Mucosa of stomach (tissue), 1 donor: Measurements from ENCODE around the gene THEM4.
"Not testable (repeated sequence)": the region's sequence is repeated elsewhere in the genome, so short reads cannot be mapped to it uniquely, and the experiment has no call there.

Source experiments
- H3K27me3 ChIP-seq: one replicate; pipeline ENCODE4 v1.7.0; 2013; ENCODE audit warnings: mild to moderate bottlenecking, low read length; ENCODE audit not compliant: control insufficient read depth, insufficient read depth
- H3K36me3 ChIP-seq: one replicate; pipeline ENCODE4 v1.7.0; 2013; ENCODE audit warnings: low read length; ENCODE audit not compliant: control insufficient read depth, insufficient read depth
- H3K4me1 ChIP-seq: one replicate; pipeline ENCODE4 v1.7.0; 2013; ENCODE audit warnings: mild to moderate bottlenecking, low read length; ENCODE audit not compliant: control insufficient read depth, insufficient read depth
- H3K4me3 ChIP-seq: one replicate; pipeline ENCODE4 v1.7.0; 2013; ENCODE audit warnings: low read length
- H3K9ac ChIP-seq: one replicate; pipeline ENCODE4 v1.7.0; 2013; ENCODE audit warnings: mild to moderate bottlenecking, low read length, moderate library complexity
- H3K9me3 ChIP-seq: one replicate; pipeline ENCODE4 v1.7.0; 2013; ENCODE audit warnings: mild to moderate bottlenecking, low read length, moderate library complexity; ENCODE audit not compliant: control insufficient read depth
- donor health status: Pancreatic carcinoma.

THEM4 gene

GRCh38 chr1:151862604-151863003, 46.7 kb downstream of the THEM4 start:
- Histone ChIP-seq H3K9me3 (no peaks in the 10 kb centered on the region), H3K4me3 (no peak overlapping the region), H3K27me3 (no peaks in the 10 kb centered on the region), H3K9ac (no peak overlapping the region), H3K36me3 (no peaks in the 10 kb centered on the region), H3K4me1 (no peaks in the 10 kb centered on the region)

- Histone ChIP-seq H3K27me3 (no peaks in the 10 kb centered on the region), H3K9ac (no peak overlapping the region), H3K36me3 (no peaks in the 10 kb centered on the region), H3K4me3 (no peak overlapping the region), H3K4me1 (no peaks in the 10 kb centered on the region), H3K9me3 (no peaks in the 10 kb centered on the region)
Measured at GRCh38 chr1:151860504-151861187, 48.7 kb downstream of the THEM4 start.

- no peak overlapping the region for H3K9ac ChIP-seq
- no peak overlapping the region for H3K4me3 ChIP-seq
- H3K27me3 ChIP-seq, result no peaks in the 10 kb centered on the region
- H3K9me3 ChIP-seq, result no peaks in the 10 kb centered on the region
- no peaks in the 10 kb centered on the region for H3K36me3 ChIP-seq
- H3K4me1 ChIP-seq, result no peaks in the 10 kb centered on the region
Measured at GRCh38 chr1:151859891-151860293, 49.4 kb downstream of the THEM4 start.

- no peaks in the 10 kb centered on the region for H3K9me3 ChIP-seq
- no peaks in the 10 kb centered on the region for H3K36me3 ChIP-seq
- H3K9ac ChIP-seq, result no peak overlapping the region
- no peaks in the 10 kb centered on the region for H3K4me1 ChIP-seq
- H3K27me3 ChIP-seq, result no peaks in the 10 kb centered on the region
- no peak overlapping the region for H3K4me3 ChIP-seq
Measured at GRCh38 chr1:151858886-151859665, 50.2 kb downstream of the THEM4 start.

GRCh38 chr1:151858030-151858746, 51.1 kb downstream of the THEM4 start:
- Histone ChIP-seq H3K9ac (no peak overlapping the region), H3K9me3 (no peaks in the 10 kb centered on the region), H3K27me3 (no peaks in the 10 kb centered on the region), H3K4me3 (no peak overlapping the region), H3K4me1 (no peaks in the 10 kb centered on the region), H3K36me3 (no peaks in the 10 kb centered on the region)

GRCh38 chr1:151855933-151856332, 53.4 kb downstream of the THEM4 start:
- Histone ChIP-seq H3K9me3 (no peaks in the 10 kb centered on the region), H3K36me3 (no peaks in the 10 kb centered on the region), H3K4me1 (no peaks in the 10 kb centered on the region), H3K9ac (no peak overlapping the region), H3K4me3 (no peak overlapping the region), H3K27me3 (no peaks in the 10 kb centered on the region)

- H3K4me3 ChIP-seq, H3K4me1 ChIP-seq, H3K9me3 ChIP-seq, H3K36me3 ChIP-seq, H3K9ac ChIP-seq, H3K27me3 ChIP-seq: not testable (repeated sequence)
Measured at GRCh38 chr1:151855516-151855915, 53.8 kb downstream of the THEM4 start.

GRCh38 chr1:151854658-151855057, 54.7 kb downstream of the THEM4 start:
- H3K27me3 ChIP-seq, result no peaks in the 10 kb centered on the region
- H3K9me3 ChIP-seq, result no peaks in the 10 kb centered on the region
- no peak overlapping the region for H3K4me3 ChIP-seq
- no peak overlapping the region for H3K9ac ChIP-seq
- H3K4me1 ChIP-seq, result no peaks in the 10 kb centered on the region
- H3K36me3 ChIP-seq, result no peaks in the 10 kb centered on the region

GRCh38 chr1:151853411-151853943, 55.8 kb downstream of the THEM4 start, which contains the start of gene THEM5:
Gene THEM5, minus strand, starts transcription at chr1:151853712. Its CDS starts 147 bp downstream, at chr1:151853565.
- no peaks in the 10 kb centered on the region for H3K9me3 ChIP-seq
- H3K9ac ChIP-seq, result no peak within 1 kb of the TSS
- H3K4me1 ChIP-seq, result no peaks in the 10 kb centered on the region
- no peaks in the 10 kb centered on the region for H3K27me3 ChIP-seq
- no peaks in the 10 kb centered on the region for H3K36me3 ChIP-seq
- no peak within 1 kb of the TSS for H3K4me3 ChIP-seq

- H3K36me3 ChIP-seq, result no peaks in the 10 kb centered on the region
- H3K27me3 ChIP-seq, result no peaks in the 10 kb centered on the region
Measured at GRCh38 chr1:151852733-151853132, 56.6 kb downstream of the THEM4 start.

GRCh38 chr1:151851886-151852285, 57.4 kb downstream of the THEM4 start:
- no peaks in the 10 kb centered on the region for H3K36me3 ChIP-seq
- no peak overlapping the region for H3K9ac ChIP-seq
- no peaks in the 10 kb centered on the region for H3K4me1 ChIP-seq
- H3K9me3 ChIP-seq, result no peaks in the 10 kb centered on the region
- no peaks in the 10 kb centered on the region for H3K27me3 ChIP-seq
- no peak overlapping the region for H3K4me3 ChIP-seq

More at GRCh38 chr1:151852733-151853132, 56.6 kb downstream of the THEM4 start:
- H3K9me3 ChIP-seq, result no peaks in the 10 kb centered on the region
- H3K9ac ChIP-seq, result no peak overlapping the region
- no peaks in the 10 kb centered on the region for H3K4me1 ChIP-seq
- no peak overlapping the region for H3K4me3 ChIP-seq

- Histone ChIP-seq H3K9me3 (no peaks in the 10 kb centered on the region), H3K27me3 (no peaks in the 10 kb centered on the region), H3K9ac (no peak overlapping the region), H3K36me3 (no peaks in the 10 kb centered on the region), H3K4me3 (no peak overlapping the region), H3K4me1 (peaks cover 5% of the 10 kb centered on the region)
Measured at GRCh38 chr1:151849871-151850270, 59.4 kb downstream of the THEM4 start.
